HG03135 (cell line): Measurements from ENCODE around the gene CAPRIN2.

ENCODE experiments used
- ATAC-seq: cut with Tn5 transposase; IDR thresholded peaks from one replicate; pipeline ENCODE4 v1.9.1; 2021; ENCODE audit warnings: mild to moderate bottlenecking, moderate library complexity; ENCODE audit not compliant: unreplicated experiment

Gene CAPRIN2

GRCh38 chr12:30701056-30701455, 53.7 kb downstream of the CAPRIN2 start:
- ATAC-seq, result no peak

DNA sequence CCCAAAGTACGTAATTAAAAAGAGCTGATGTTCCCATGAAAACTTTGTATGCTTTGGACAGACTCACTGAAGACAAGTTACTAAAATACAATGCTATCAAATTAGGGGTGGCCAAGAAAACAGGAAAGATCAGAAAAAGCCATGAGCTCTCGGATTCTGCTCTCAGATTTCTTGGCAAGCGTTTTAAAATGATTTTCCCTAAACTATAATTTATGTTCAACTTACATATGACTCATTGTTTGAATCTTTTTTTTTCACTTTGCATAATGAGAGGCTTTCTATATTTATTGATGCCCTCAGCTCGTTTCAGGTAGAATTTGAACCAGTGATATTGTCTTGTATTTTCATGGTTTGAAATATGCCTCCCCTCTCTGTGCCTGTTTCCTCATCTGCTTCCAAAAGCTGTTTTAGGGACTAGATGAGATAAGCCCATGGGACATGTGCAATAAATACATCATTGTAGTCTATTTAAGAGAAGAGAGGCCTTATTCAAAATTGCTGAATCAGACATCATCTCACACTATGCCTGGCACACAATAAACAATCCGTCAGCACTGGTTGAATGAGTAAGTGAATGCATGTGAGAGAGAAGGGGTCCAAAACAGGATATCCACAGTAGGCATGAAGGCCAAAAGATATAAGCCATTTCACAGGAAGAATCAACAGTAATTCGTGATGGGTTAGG, 54.4 kb downstream of the CAPRIN2 start:
- ATAC-seq, result no peak

DNA sequence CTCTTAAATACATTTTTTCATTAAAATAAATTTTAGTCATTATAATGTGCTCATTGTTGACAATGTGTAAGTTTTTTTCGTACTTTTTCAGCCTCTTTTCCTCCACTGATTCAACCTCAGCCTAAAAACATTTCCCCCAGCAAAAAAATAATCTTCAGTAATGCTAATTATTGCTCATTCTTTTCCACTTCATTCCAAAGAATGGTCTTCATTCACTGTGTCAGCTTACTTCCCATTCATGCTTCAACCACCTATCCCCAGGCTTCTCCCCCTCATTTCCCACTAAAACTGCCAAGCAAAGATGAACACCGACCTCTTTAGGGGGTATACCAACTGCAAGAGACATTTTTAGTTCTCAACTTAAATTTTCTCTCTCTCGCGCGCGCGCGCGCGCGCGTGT, 56.4 kb downstream of the CAPRIN2 start:
- no peak for ATAC-seq

- no peak for ATAC-seq
Measured at GRCh38 chr12:30696943-30697342, 57.8 kb downstream of the CAPRIN2 start.

- no peak for ATAC-seq
Measured at GRCh38 chr12:30696486-30696885, 58.3 kb downstream of the CAPRIN2 start.

GRCh38 chr12:30696103-30696408, 58.7 kb downstream of the CAPRIN2 start:
- ATAC-seq, result peak; percentile 26

- peak; percentile 81 for ATAC-seq
Measured at GRCh38 chr12:30695199-30696102, 59.3 kb downstream of the CAPRIN2 start, which contains the start of gene IPO8. IPO8 (minus strand) TSS chr12:30695869; CDS start chr12:30695647, 222 bp downstream.

DNA sequence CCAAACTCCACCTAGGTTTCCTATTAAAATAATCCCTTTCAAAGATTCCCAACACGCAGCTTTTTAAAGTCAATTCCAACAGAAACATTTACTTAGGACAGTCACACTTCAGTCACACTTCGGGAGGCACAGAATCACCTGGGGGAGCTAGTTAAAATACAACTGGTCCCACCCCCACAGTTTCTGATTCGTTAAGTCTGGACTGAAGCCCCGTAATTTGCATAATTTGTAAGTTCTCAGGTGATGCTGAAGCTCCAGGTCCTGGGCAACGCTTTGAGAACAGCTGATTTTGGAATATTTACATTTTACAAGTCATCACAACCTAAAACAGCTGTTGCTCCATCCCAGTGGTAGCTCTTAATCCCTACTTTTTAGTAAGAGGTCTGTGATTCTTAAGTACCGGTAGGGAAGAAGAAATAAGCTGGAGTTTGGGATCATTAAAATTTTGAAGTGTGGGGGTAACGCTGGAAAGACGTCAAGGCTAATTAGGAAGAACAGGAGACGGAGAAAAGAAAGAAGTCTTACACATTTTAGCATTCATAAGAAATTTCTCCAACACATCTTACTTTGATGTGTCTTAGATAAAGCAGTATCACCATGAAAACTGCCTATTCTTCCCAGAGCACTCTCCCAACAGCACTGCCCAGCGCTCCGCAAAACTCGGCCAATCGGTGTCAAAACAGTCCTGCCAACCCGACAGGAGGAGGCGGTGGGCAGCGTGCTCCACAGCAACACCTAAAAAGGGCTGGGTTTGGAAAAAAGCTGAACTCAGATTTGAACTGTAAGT, 60.1 kb downstream of the CAPRIN2 start:
- no peak for ATAC-seq

DNA sequence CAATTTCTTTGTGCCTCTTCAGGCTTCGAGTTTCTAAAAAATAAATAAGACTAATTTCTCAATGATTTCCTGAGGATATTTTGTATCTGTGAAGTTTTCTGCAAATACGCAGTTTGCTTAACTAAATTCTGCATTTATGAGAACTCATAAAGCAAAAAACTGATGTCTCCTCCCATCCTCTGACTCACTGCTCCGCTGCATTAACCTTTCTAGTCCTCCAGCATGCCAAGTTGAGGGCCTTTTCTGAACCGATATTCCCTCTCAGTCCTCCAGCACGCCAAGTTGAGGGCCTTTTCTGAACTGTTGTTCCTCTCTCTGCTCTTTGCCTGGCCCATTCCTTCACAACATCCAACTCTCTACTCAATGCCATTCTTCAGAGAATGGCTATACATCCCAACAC, 62.3 kb downstream of the CAPRIN2 start:
- no peak for ATAC-seq

- ATAC-seq, result no peak
Measured at GRCh38 chr12:30691122-30691879, 63.5 kb downstream of the CAPRIN2 start.

GRCh38 chr12:30687265-30687986, 67.3 kb downstream of the CAPRIN2 start:
- no peak for ATAC-seq

- no peak for ATAC-seq
Measured at GRCh38 chr12:30679241-30679640, 75.5 kb downstream of the CAPRIN2 start.

GRCh38 chr12:30678221-30678620, 76.5 kb downstream of the CAPRIN2 start:
- no peak for ATAC-seq

DNA sequence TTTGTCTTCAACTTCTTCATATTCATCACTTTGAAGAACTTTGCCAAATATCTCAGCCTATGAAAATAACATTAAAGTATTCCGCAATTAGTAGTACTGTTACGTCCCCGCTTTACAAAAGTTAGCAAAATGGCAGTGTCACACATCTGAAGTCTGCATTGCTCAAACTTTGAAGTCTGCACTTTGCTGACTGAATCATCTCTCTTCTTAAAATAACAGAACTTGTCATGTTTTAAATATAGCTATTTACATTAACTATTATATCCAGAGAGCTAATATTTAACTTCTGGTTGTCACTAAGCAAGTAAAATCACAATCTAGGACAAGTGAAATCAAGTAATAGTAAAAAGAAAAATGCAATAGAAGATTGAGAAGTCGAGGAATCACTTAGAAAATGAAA, 93.5 kb downstream of the CAPRIN2 start:
- no peak for ATAC-seq
